Caco-2 (cell line): Measurements from ENCODE around the gene KAT7. TPM values are rescaled to one million over a fixed set of nuclear protein-coding genes. Genes with fewer than 3 reads are reported as not detected.

Experiments used
- BruUV-seq: library from RNA; stranded (reverse); fragments of 400-500 nt; replicated peaks from 2 replicates; lab custom pipeline; 2021; lab: Mats Ljungman, UMichigan
- CTCF ChIA-PET: fragments of 300-600 bp; sonication (Branson Sonifier 250); formaldehyde crosslinking; loops from one replicate; lab custom pipeline; 2022; ENCODE audit warnings: antibody characterized with exemption; lab: Charles Lee
- POLR2A ChIA-PET: fragments of 300-600 bp; sonication (Branson Sonifier 250); formaldehyde crosslinking; loops from one replicate; lab custom pipeline; 2022; ENCODE audit warnings: antibody characterized with exemption; lab: Charles Lee
- DNase-seq, 2 experiments: peaks; one replicate each; pipeline versions ENCODE4 v3.0.0 to v3.0.0-alpha.2; 2020 to 2022
- H3K27me3 ChIP-seq: replicated peaks from 2 replicates; pipeline ENCODE4 v1.6.0; 2011; ENCODE audit warnings: low read length; ENCODE audit not compliant: control insufficient read depth, insufficient read depth
- H3K36me3 ChIP-seq: 2 replicates; pipeline ENCODE4 v1.5.1; 2011; ENCODE audit warnings: low read length; ENCODE audit not compliant: control insufficient read depth, insufficient read depth
- H3K4me1 ChIP-seq: fragments of 250-450 bp; sonication (Bioruptor Pico); 2 replicates; pipeline ENCODE4 v1.5.1; 2020; ENCODE audit warnings: mild to moderate bottlenecking
- H3K4me3 ChIP-seq: 2 replicates; pipeline ENCODE4 v1.5.1; 2011; ENCODE audit warnings: low read depth, mild to moderate bottlenecking, control low read depth, low read length
- H3K9me3 ChIP-seq: fragments of 250-450 bp; sonication (Bioruptor Pico); 2 replicates; pipeline ENCODE4 v1.5.1; 2020; ENCODE audit warnings: mild to moderate bottlenecking, moderate library complexity
- H3K27ac Mint-ChIP-seq: one replicate; pipeline ENCODE4 v1.8.0; 2022; ENCODE audit warnings: mixed read lengths; ENCODE audit not compliant: unreplicated experiment
- H3K27me3 Mint-ChIP-seq: one replicate; pipeline ENCODE4 v1.8.0; 2022; ENCODE audit warnings: mixed read lengths; ENCODE audit not compliant: insufficient read depth, unreplicated experiment
- H3K36me3 Mint-ChIP-seq: one replicate; pipeline ENCODE4 v1.8.0; 2022; ENCODE audit warnings: mild to moderate bottlenecking, mixed read lengths; ENCODE audit not compliant: insufficient read depth, unreplicated experiment
- H3K4me1 Mint-ChIP-seq: one replicate; pipeline ENCODE4 v1.8.0; 2022; ENCODE audit warnings: low read depth, mixed read lengths; ENCODE audit not compliant: unreplicated experiment
- H3K4me3 Mint-ChIP-seq: one replicate; pipeline ENCODE4 v1.8.0; 2022; ENCODE audit warnings: mild to moderate bottlenecking, moderate library complexity, mixed read lengths; ENCODE audit not compliant: unreplicated experiment
- H3K9me3 Mint-ChIP-seq: one replicate; pipeline ENCODE4 v1.8.0; 2022; ENCODE audit warnings: mixed read lengths; ENCODE audit not compliant: unreplicated experiment
- intact Hi-C: fragments of 100-400 bp; cut with micrococcal nuclease; formaldehyde crosslinking; loops from one replicate; pipeline ENCODE4 v1.10.0; 2022; ENCODE audit not compliant: unreplicated experiment
- total RNA-seq: library from RNA; stranded (reverse); gene quantifications from 2 replicates; pipeline ENCODE4 v1.2.3, GENCODE V29; 2022
- TF ChIP-seq, protein P1 (sequence below), 2 experiments: fragments of 200-600 bp in 1 of 2; IDR thresholded peaks; 1 replicate in 1 of 2; 2 replicates in 1 of 2; pipeline versions ENCODE4 v1.5.1 to v1.8.0; 2011 to 2022; ENCODE audit warnings: antibody characterized with exemption in 1 of 2, control low read depth in 1 of 2, inconsistent platforms in 1 of 2, low read depth in 1 of 2, low read length in 1 of 2, mild to moderate bottlenecking in 1 of 2, moderate library complexity in 1 of 2; ENCODE audit not compliant: insufficient read depth in 1 of 2, severe bottlenecking in 1 of 2, unreplicated experiment in 1 of 2

KAT7 gene
- total RNA-seq, 1 experiment from 2014 or later: 137 TPM

DNA sequence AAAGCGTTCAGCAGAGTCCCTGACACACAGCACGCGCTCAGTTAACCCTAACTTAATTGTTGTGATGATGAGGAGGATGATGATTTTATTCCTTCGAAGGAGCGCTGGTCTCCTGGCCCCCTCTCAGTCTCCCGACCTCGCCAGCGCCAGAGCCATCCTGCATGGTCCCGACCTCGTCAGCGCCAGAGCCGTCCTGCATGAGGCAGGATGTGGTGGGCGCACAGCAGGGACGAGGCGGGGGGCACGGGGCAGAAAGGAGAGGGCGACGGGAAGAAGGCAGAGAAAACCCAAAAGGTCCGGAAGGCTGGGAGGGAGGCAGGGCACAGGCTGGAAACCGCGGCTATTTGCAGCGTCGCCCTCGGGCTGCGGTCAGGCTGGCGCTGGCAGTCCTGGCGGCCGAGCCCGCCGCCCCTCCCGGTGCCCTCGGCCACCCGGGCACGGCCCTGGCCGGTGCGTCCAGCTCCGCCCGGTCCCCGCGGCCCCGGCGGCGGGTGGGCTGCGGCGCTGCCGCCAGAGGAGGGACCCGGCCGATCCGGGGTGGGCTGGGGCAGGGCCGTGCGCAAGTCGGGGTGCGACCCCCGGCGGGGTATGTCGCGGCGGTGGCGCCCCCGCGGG lies 62.4 kb downstream of the KAT7 start:
- no peak overlapping the region for H3K4me3 ChIP-seq
- DNase-seq: no peak
- H3K4me1 ChIP-seq: peaks cover 27% of the 10 kb centered on the region
- no peaks in the 10 kb centered on the region for H3K36me3 ChIP-seq
- H3K27me3 Mint-ChIP-seq: peaks cover 10% of the 10 kb centered on the region
- peak overlapping the region; percentile 65 for H3K4me3 Mint-ChIP-seq
- no TSS peak for BruUV-seq
- TF ChIP-seq, protein P1, sequence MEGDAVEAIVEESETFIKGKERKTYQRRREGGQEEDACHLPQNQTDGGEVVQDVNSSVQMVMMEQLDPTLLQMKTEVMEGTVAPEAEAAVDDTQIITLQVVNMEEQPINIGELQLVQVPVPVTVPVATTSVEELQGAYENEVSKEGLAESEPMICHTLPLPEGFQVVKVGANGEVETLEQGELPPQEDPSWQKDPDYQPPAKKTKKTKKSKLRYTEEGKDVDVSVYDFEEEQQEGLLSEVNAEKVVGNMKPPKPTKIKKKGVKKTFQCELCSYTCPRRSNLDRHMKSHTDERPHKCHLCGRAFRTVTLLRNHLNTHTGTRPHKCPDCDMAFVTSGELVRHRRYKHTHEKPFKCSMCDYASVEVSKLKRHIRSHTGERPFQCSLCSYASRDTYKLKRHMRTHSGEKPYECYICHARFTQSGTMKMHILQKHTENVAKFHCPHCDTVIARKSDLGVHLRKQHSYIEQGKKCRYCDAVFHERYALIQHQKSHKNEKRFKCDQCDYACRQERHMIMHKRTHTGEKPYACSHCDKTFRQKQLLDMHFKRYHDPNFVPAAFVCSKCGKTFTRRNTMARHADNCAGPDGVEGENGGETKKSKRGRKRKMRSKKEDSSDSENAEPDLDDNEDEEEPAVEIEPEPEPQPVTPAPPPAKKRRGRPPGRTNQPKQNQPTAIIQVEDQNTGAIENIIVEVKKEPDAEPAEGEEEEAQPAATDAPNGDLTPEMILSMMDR (IDR thresholded peaks at IDR 0.05; ENCODE audit: insufficient read depth in 1 of 2, low read depth in 1 of 2, low read length in 1 of 2, severe bottlenecking in 1 of 2, unreplicated experiment in 1 of 2): no peak
- no peak overlapping the region for H3K27ac Mint-ChIP-seq
- no peaks in the 10 kb centered on the region for H3K9me3 ChIP-seq
- peaks cover 22% of the 10 kb centered on the region for H3K4me1 Mint-ChIP-seq
- intact Hi-C loops: loop anchor here (2.0 to 5.0 kb wide), 2 partner anchors 14 to 284 kb away; no protein-coding TSS in a partner anchor
- ChIA-PET POLR2A (no interaction called here), CTCF (interaction anchor here (1.2 kb wide), 1 partner anchor 147 kb away, joined by 4 read pairs; no protein-coding TSS in a partner anchor)
- H3K9me3 Mint-ChIP-seq: no peaks in the 10 kb centered on the region
- H3K36me3 Mint-ChIP-seq: peaks cover 15% of the 10 kb centered on the region
- no peaks in the 10 kb centered on the region for H3K27me3 ChIP-seq

DNA sequence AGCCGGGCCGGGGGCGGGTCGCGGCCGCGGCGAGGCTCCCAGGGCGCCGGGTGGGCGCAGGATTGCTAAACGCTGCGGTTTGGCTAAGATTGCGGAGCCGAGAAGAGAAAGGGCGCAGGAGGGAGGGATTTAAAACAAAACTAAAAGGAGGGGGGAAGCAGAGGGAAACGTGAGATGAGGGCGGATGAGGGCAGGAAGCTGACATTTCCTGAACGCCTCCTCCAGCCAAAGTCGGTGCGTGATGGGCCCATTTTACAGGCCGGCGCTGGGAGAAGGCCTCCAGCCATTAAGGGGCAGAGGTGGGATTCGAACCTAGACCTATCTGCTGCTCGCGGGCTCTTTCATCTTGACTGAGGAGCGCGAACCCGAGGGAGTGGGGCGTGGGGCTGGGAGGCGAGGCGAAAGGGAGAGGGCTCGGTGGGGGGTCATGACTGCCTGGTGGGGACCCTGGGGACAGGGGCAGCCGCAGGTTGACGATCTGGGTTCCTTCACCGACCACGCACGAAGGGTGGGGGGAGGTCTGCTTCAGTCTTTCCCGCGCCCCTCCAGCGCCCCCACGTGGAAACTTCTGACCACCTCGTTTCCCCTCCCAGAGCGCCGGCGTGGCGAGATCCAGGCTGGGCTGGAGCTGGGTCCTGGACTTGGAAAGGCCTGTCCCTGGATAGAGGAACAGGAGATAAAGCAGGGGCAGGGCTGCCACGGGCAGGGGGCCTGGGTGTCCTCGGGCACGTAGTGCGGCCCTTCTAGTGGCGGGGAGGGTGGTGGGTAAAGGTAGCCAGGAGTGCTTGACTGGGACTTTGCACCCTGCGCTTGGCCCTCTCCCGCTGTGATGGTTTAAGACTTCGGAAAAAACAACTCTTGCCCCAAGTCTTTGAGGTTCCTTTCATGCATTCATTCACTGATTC lies 63.2 kb downstream of the KAT7 start:
- H3K9me3 Mint-ChIP-seq: no peaks in the 10 kb centered on the region
- H3K27me3 Mint-ChIP-seq: peaks cover 10% of the 10 kb centered on the region
- TF ChIP-seq, protein P1 (IDR thresholded peaks at IDR 0.05; ENCODE audit: insufficient read depth in 1 of 2, low read depth in 1 of 2, low read length in 1 of 2, severe bottlenecking in 1 of 2, unreplicated experiment in 1 of 2): peak; percentile 84 to 91
- H3K4me1 Mint-ChIP-seq: peaks cover 22% of the 10 kb centered on the region
- BruUV-seq: no TSS peak
- Histone ChIP-seq H3K27me3 (no peaks in the 10 kb centered on the region), H3K4me3 (peak overlapping the region; percentile 35), H3K4me1 (peaks cover 27% of the 10 kb centered on the region), H3K9me3 (no peaks in the 10 kb centered on the region), H3K36me3 (no peaks in the 10 kb centered on the region)
- H3K36me3 Mint-ChIP-seq: peaks cover 15% of the 10 kb centered on the region
- ChIA-PET CTCF (interaction anchor here (0.6 to 1.3 kb wide), 8 partner anchors 63 to 417 kb away, joined by 3 to 9 read pairs (median 3); partner anchors contain the start of genes FAM117A, KAT7, NXPH3 and SLC35B1), POLR2A (interaction anchor here (0.6 kb wide), 1 partner anchor 144 kb away, joined by 3 read pairs; the partner anchor contains the start of gene DLX3)
- intact Hi-C loops: loop anchor here (2.0 to 5.0 kb wide), 2 partner anchors 15 to 284 kb away; no protein-coding TSS in a partner anchor
- peak overlapping the region; percentile 13 for H3K27ac Mint-ChIP-seq
- H3K4me3 Mint-ChIP-seq: peak overlapping the region; percentile 65
- DNase-seq: peak; percentile 83 to 92

DNA sequence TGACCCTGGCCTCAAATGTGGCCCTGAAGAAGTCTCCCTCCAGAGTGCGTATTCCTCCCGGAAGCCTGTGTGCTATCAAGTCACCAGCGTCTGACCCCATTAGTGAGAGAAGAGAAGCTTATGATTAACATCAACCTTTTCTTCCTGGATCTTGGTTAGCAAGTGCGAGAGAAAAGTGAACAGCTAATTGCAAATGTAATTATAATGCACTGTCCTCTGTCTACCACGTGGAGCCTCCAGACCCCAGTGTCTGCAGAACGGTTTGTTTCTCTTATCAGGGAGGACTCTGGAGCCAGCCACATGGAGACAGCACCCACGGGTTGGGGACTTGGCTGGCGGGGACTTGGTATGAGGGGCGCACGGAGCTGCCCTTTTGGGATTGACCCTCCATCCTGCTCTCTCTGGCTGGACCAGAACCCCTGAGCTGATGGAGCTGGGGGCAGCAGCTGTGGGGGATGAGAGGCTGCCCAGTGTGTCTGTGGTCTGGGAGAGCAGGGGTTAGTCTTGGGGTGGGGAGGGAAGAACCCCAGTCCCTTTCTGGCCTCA lies 65.1 kb downstream of the KAT7 start:
- no TSS peak for BruUV-seq
- no peak for DNase-seq
- TF ChIP-seq, protein P1 (IDR thresholded peaks at IDR 0.05; ENCODE audit: insufficient read depth in 1 of 2, low read depth in 1 of 2, low read length in 1 of 2, severe bottlenecking in 1 of 2, unreplicated experiment in 1 of 2): no peak
- peaks cover 10% of the 10 kb centered on the region for H3K27me3 Mint-ChIP-seq
- peaks cover 4% of the 10 kb centered on the region for H3K4me1 Mint-ChIP-seq
- H3K27me3 ChIP-seq: no peaks in the 10 kb centered on the region
- no peaks in the 10 kb centered on the region for H3K9me3 Mint-ChIP-seq
- intact Hi-C loops: loop anchor here (5.0 kb wide), 1 partner anchor 286 kb away; no protein-coding TSS in a partner anchor
- H3K27ac Mint-ChIP-seq: no peak overlapping the region
- H3K4me1 ChIP-seq: peaks cover 9% of the 10 kb centered on the region; the same call in 1 of the 2 replicates
- POLR2A ChIA-PET: no interaction called here
- H3K4me3 Mint-ChIP-seq: no peak overlapping the region
- H3K4me3 ChIP-seq: no peak overlapping the region
- no peaks in the 10 kb centered on the region for H3K36me3 ChIP-seq
- peaks cover 4% of the 10 kb centered on the region for H3K36me3 Mint-ChIP-seq
- CTCF ChIA-PET: interaction anchor here (0.6 to 1.5 kb wide), 2 partner anchors 145 to 296 kb away, joined by 3 to 5 read pairs; no protein-coding TSS in a partner anchor
- no peaks in the 10 kb centered on the region for H3K9me3 ChIP-seq
